Osteocyte (in vitro differentiated cells): ENCODE measurements around the gene INPP4A. TPM values are rescaled to one million over a fixed set of nuclear protein-coding genes. Genes with fewer than 3 reads are reported as not detected.
A peak's percentile ranks its signal among the peaks of the same experiment; 100 is the strongest.

ENCODE experiments used
- DNase-seq: peaks from one replicate; pipeline ENCODE4 v3.0.0; 2021; ENCODE audit warnings: mixed read lengths; ENCODE audit not compliant: unreplicated experiment; ENCODE audit errors: extremely low spot score
- H3K27ac Mint-ChIP-seq: one replicate; pipeline ENCODE4 v1.8.0; 2021; ENCODE audit warnings: mild to moderate bottlenecking, mixed read lengths; ENCODE audit not compliant: unreplicated experiment
- H3K27me3 Mint-ChIP-seq: one replicate; pipeline ENCODE4 v1.8.0; 2021; ENCODE audit warnings: mixed read lengths; ENCODE audit not compliant: unreplicated experiment
- H3K36me3 Mint-ChIP-seq: one replicate; pipeline ENCODE4 v1.8.0; 2021; ENCODE audit warnings: mixed read lengths; ENCODE audit not compliant: unreplicated experiment
- H3K4me1 Mint-ChIP-seq: one replicate; pipeline ENCODE4 v1.8.0; 2021; ENCODE audit warnings: mixed read lengths; ENCODE audit not compliant: unreplicated experiment
- H3K4me3 Mint-ChIP-seq: one replicate; pipeline ENCODE4 v1.8.0; 2021; ENCODE audit warnings: mild to moderate bottlenecking, moderate library complexity, mixed read lengths; ENCODE audit not compliant: unreplicated experiment
- H3K9me3 Mint-ChIP-seq: one replicate; pipeline ENCODE4 v1.8.0; 2021; ENCODE audit warnings: mixed read lengths; ENCODE audit not compliant: unreplicated experiment
- total RNA-seq: library from RNA; stranded (reverse); gene quantifications from 2 replicates; pipeline ENCODE4 v1.2.1, GENCODE V29; 2021
- TF ChIP-seq, protein P1 (sequence below): fragments of 200-600 bp; sonication (generic); IDR thresholded peaks from 2 replicates; pipeline ENCODE4 v1.5.0; 2021; ENCODE audit warnings: antibody characterized with exemption, mild to moderate bottlenecking, moderate library complexity

INPP4A gene
- total RNA-seq, 1 donor from 2014 or later: 31.4 TPM

DNA sequence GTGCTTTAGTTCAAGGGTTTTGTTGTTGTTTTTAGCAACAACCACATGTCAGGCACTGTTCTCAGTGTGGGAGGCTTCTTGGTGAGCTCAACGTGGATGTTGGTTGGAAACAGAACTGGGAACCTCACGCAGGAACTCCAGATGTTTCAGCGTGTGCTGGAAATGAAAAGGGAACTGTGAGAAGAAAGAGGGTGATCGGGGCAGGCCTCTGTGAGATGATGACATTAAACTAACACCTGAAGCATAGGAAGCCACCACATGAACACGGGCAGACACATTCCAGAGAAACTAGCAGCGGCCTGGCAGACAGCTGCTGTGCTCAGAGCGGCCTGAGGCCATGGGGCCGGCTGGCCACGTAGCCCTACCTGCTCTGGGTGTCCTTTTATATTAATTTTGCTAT lies 97.2 kb downstream of the INPP4A start:
- Mint-ChIP-seq H3K36me3 (peaks cover 48% of the 10 kb centered on the region), H3K27me3 (no peaks in the 10 kb centered on the region), H3K9me3 (no peaks in the 10 kb centered on the region), H3K27ac (peak overlapping the region; percentile 23), H3K4me1 (peaks cover 3% of the 10 kb centered on the region), H3K4me3 (no peak overlapping the region)
- no peak for DNase-seq
- TF ChIP-seq, protein P1, sequence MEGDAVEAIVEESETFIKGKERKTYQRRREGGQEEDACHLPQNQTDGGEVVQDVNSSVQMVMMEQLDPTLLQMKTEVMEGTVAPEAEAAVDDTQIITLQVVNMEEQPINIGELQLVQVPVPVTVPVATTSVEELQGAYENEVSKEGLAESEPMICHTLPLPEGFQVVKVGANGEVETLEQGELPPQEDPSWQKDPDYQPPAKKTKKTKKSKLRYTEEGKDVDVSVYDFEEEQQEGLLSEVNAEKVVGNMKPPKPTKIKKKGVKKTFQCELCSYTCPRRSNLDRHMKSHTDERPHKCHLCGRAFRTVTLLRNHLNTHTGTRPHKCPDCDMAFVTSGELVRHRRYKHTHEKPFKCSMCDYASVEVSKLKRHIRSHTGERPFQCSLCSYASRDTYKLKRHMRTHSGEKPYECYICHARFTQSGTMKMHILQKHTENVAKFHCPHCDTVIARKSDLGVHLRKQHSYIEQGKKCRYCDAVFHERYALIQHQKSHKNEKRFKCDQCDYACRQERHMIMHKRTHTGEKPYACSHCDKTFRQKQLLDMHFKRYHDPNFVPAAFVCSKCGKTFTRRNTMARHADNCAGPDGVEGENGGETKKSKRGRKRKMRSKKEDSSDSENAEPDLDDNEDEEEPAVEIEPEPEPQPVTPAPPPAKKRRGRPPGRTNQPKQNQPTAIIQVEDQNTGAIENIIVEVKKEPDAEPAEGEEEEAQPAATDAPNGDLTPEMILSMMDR: no peak

DNA sequence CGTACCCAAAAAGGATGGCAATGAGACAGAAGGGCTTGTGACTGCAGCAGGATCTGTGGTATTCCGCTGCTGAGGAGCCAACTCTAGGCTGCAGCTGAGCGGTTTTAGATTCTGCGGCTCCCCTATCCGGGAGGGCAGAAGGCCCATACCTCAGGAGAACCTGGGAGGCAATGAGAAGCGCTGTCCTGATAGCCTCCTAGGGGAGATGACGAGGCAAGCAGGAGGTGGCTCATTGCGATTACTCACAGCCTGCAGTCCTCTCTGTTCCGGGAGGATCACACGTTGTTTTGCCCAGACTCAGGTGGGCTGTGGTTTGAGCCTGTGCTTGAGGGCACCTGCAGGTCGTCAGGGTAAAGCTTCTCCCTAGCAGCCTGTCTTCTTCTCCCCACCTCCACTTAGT lies 98.6 kb downstream of the INPP4A start:
- TF ChIP-seq, protein P1: no peak
- DNase-seq: no peak
- no peak overlapping the region for H3K4me3 Mint-ChIP-seq
- no peaks in the 10 kb centered on the region for H3K9me3 Mint-ChIP-seq
- no peaks in the 10 kb centered on the region for H3K27me3 Mint-ChIP-seq
- H3K36me3 Mint-ChIP-seq: peaks cover 49% of the 10 kb centered on the region
- H3K27ac Mint-ChIP-seq: no peak overlapping the region
- peaks cover 3% of the 10 kb centered on the region for H3K4me1 Mint-ChIP-seq

DNA sequence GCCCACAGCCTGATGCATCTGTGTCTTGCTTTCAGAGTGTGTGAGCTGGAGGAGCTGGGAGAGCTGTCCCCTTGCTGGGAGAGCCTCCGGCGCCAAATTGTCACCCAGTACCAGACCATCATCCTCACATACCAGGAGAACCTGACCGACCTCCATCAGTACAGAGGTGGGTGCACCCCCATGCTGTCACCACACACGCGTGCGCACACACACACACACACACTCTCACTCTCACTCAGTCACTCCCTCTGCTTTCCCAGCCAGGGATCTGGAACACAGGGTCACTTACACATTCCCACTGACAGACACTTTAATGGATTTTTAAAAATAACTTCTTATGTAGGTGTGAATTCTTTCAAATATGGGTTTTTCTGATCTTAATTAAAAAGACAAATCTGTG lies 99.2 kb downstream of the INPP4A start:
- H3K27me3 Mint-ChIP-seq: no peaks in the 10 kb centered on the region

DNA sequence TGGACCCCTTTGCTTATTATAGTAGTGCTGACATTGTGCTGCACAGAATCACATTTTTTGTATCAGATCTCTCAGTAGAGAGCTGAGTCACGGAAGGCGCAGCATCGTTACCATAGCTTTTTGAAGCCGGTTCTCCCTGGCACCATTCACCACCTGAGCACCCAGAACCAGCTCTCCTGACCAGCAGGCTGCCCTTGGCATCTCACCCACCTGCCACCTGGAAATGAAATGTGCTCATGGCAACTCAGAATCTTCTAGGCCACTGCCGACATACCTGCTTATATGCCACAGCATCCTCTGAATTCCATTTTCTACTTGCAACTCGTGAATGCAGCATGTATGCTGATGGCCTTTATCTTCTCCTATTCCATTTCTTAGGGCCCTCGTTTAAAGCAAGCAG lies 100.9 kb downstream of the INPP4A start:
- DNase-seq: no peak
- Mint-ChIP-seq H3K9me3 (no peaks in the 10 kb centered on the region), H3K4me1 (peaks cover 3% of the 10 kb centered on the region), H3K36me3 (peaks cover 38% of the 10 kb centered on the region), H3K27me3 (no peaks in the 10 kb centered on the region), H3K4me3 (no peak overlapping the region), H3K27ac (no peak overlapping the region)
- TF ChIP-seq, protein P1: no peak

More for the DNA sequence above, 99.2 kb downstream of the INPP4A start:
- H3K36me3 Mint-ChIP-seq: peaks cover 46% of the 10 kb centered on the region
- no peak for DNase-seq
- peaks cover 3% of the 10 kb centered on the region for H3K4me1 Mint-ChIP-seq
- H3K9me3 Mint-ChIP-seq: no peaks in the 10 kb centered on the region
- no peak overlapping the region for H3K27ac Mint-ChIP-seq
- TF ChIP-seq, protein P1: no peak
- H3K4me3 Mint-ChIP-seq: no peak overlapping the region

DNA sequence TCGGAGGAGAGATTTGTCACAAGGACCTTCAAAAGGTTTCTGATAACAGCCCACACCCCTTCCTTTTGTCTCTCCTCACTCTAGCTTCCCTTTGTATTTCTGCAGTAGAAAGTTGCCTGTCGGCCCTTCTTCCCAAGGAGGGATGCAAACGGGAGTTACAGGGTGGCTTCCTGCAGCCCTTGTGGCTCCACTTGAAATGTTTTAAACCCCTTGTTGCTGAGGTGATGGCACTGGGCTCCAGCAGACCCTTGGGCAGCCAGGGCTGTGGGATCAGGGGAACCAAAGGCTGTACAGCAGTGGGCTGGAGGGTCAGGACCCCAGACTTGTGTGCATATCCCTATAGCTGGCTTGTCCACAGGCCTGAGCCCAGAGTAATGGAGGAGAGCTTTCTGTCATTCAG lies 101.5 kb downstream of the INPP4A start:
- no peaks in the 10 kb centered on the region for H3K9me3 Mint-ChIP-seq
- no peak overlapping the region for H3K4me3 Mint-ChIP-seq
- H3K36me3 Mint-ChIP-seq: peaks cover 37% of the 10 kb centered on the region

More for the DNA sequence above, 101.5 kb downstream of the INPP4A start:
- Mint-ChIP-seq H3K27me3 (no peaks in the 10 kb centered on the region), H3K4me1 (peaks cover 3% of the 10 kb centered on the region), H3K27ac (no peak overlapping the region)
- TF ChIP-seq, protein P1: no peak
- no peak for DNase-seq
